ENCODE results near the gene CHRD.

CHRD gene

DNA sequence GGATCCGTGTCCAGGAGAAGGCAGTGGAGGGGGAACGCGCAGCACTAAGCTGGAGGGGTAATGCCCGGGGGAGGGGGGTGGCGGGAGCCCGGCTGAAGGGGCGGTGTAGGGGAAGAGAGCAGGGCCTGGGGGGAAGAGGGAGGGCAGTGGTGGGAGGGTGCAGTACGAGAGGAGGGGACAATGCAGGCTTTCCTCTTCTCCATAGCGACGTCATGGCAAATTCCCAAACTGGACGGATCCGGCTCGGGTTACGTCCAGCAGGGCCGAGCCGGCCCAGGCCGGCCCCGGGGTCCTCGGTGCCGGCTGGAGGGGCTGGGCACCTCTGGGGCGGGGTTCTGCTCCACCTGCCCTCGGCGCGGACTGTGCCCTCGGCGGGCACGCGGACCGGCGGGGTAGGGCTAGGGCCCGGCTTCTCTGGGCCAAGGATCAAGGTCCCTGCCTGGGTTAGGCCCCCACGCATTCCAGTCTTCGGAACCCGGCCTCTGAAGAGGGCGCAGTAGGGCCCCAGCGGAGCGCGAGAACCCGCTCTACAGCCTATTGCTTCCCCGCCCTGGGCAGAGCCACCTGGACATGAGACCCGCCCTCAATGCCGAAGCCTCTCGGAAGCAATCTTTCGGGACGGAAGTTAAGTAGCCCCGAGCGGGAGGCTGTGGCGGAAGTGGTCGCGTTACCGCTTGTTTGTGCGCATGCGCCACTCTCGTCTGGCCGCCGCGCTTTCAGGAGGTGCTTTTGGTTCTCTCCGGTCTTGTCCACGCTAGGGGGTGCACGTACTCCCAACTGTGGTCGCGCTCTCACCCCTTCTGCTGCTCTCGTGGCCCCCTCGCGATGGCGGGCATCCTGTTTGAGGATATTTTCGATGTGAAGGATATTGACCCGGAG, 16.9 kb upstream of the CHRD start:
- peaks cover 30% of the 10 kb centered on the region for H4K20me1 ChIP-seq (ENCODE audit: insufficient read depth, low read length)
- peak overlapping the region; percentile 87 for H3K4me2 ChIP-seq (ENCODE audit: insufficient read depth, low read length)
- peak overlapping the region; percentile 96 for H2AFZ ChIP-seq (ENCODE audit: low read depth, low read length)
- H3K27me3 ChIP-seq (ENCODE audit: insufficient read depth, low read length, poor library complexity): no peaks in the 10 kb centered on the region
- DNase-seq (peak; percentile 96), ATAC-seq (ENCODE audit: insufficient read depth, low read depth) (peak; percentile 83)
- peak overlapping the region; percentile 88 for H3K27ac ChIP-seq (ENCODE audit: low read length)
- H3K4me3 ChIP-seq (ENCODE audit: low read depth in 1 of 2, low read length in 2 of 2): peak overlapping the region; percentile 43 to 95
- H3K4me1 ChIP-seq (ENCODE audit: insufficient read depth, low read length): peaks cover 34% of the 10 kb centered on the region
- peak overlapping the region; percentile 89 for H3K9ac ChIP-seq (ENCODE audit: low read depth, low read length)
- H3K36me3 ChIP-seq (ENCODE audit: insufficient read depth, low read length): peaks cover 27% of the 10 kb centered on the region
- no peak for TF ChIP-seq EZH2 (IDR thresholded peaks at IDR 0.05; ENCODE audit: borderline replicate concordance, low read depth, low read length, severe bottlenecking)
- TF ChIP-seq, protein P1, sequence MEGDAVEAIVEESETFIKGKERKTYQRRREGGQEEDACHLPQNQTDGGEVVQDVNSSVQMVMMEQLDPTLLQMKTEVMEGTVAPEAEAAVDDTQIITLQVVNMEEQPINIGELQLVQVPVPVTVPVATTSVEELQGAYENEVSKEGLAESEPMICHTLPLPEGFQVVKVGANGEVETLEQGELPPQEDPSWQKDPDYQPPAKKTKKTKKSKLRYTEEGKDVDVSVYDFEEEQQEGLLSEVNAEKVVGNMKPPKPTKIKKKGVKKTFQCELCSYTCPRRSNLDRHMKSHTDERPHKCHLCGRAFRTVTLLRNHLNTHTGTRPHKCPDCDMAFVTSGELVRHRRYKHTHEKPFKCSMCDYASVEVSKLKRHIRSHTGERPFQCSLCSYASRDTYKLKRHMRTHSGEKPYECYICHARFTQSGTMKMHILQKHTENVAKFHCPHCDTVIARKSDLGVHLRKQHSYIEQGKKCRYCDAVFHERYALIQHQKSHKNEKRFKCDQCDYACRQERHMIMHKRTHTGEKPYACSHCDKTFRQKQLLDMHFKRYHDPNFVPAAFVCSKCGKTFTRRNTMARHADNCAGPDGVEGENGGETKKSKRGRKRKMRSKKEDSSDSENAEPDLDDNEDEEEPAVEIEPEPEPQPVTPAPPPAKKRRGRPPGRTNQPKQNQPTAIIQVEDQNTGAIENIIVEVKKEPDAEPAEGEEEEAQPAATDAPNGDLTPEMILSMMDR (IDR thresholded peaks at IDR 0.05; ENCODE audit: borderline replicate concordance, extremely low read depth, low read length, poor library complexity, severe bottlenecking): peak; percentile 75
- H3K9me3 ChIP-seq (ENCODE audit: insufficient read depth, low read length, severe bottlenecking): no peaks in the 10 kb centered on the region
- H3K79me2 ChIP-seq (ENCODE audit: insufficient read depth, low read length): peaks cover 39% of the 10 kb centered on the region

DNA sequence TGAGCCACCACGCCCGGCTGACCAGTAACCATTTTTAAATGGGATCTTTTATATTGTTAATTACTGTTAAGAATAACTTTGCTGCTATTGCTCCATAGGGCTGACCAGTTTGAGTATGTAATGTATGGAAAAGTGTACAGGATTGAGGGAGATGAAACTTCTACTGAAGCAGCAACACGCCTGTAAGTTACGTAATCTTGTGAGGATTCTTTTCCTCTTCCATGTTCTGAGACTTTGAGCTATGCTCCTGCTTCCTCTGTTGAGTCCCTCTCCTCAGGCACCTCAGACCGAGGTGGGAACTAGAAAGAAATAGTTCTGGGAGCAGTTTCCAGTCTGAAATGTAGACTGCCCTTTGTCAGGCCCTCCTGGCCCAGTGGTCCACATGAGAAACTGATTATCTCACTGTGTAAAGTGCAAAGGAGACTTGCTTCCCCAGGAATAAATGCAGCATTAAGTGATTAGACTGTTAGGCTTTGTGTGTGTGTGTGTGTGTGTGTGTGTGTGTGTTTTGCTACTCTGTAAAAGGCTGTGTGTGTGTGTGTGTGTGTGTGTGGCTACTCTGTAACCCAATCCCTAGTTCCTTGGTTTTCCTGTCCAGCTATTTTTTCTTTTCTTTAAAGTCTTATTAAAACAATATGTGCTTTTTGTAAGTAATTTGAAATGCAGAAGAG, 13.1 kb upstream of the CHRD start:
- Histone ChIP-seq H3K4me3 (ENCODE audit: low read depth in 1 of 2, low read length in 2 of 2) (no peak overlapping the region), H3K4me1 (ENCODE audit: insufficient read depth, low read length) (peaks cover 19% of the 10 kb centered on the region), H3K36me3 (ENCODE audit: insufficient read depth, low read length) (peaks cover 42% of the 10 kb centered on the region), H3K27me3 (ENCODE audit: insufficient read depth, low read length, poor library complexity) (no peaks in the 10 kb centered on the region), H3K9me3 (ENCODE audit: insufficient read depth, low read length, severe bottlenecking) (no peaks in the 10 kb centered on the region), H3K4me2 (ENCODE audit: insufficient read depth, low read length) (peak overlapping the region; percentile 6; the same call in 1 of the 2 replicates), H3K27ac (ENCODE audit: low read length) (no peak overlapping the region), H3K79me2 (ENCODE audit: insufficient read depth, low read length) (peaks cover 33% of the 10 kb centered on the region), H2AFZ (ENCODE audit: low read depth, low read length) (no peak overlapping the region), H4K20me1 (ENCODE audit: insufficient read depth, low read length) (peaks cover 18% of the 10 kb centered on the region; the same call in 1 of the 2 replicates), H3K9ac (ENCODE audit: low read depth, low read length) (no peak overlapping the region)
- ATAC-seq (ENCODE audit: insufficient read depth, low read depth) (no peak), DNase-seq (no peak)
- TF ChIP-seq, protein P1 (IDR thresholded peaks at IDR 0.05; ENCODE audit: borderline replicate concordance, extremely low read depth, low read length, poor library complexity, severe bottlenecking): no peak
- TF ChIP-seq EZH2 (IDR thresholded peaks at IDR 0.05; ENCODE audit: borderline replicate concordance, low read depth, low read length, severe bottlenecking): no peak

- Histone ChIP-seq H3K27ac (ENCODE audit: low read length) (no peak overlapping the region), H3K9me3 (ENCODE audit: insufficient read depth, low read length, severe bottlenecking) (no peaks in the 10 kb centered on the region), H3K27me3 (ENCODE audit: insufficient read depth, low read length, poor library complexity) (no peaks in the 10 kb centered on the region), H3K9ac (ENCODE audit: low read depth, low read length) (no peak overlapping the region), H3K36me3 (ENCODE audit: insufficient read depth, low read length) (peaks cover 42% of the 10 kb centered on the region), H3K4me3 (ENCODE audit: low read depth in 1 of 2, low read length in 2 of 2) (no peak overlapping the region), H3K4me2 (ENCODE audit: insufficient read depth, low read length) (no peak overlapping the region), H4K20me1 (ENCODE audit: insufficient read depth, low read length) (peaks cover 21% of the 10 kb centered on the region; the same call in 1 of the 2 replicates), H2AFZ (ENCODE audit: low read depth, low read length) (no peak overlapping the region), H3K4me1 (ENCODE audit: insufficient read depth, low read length) (peaks cover 19% of the 10 kb centered on the region), H3K79me2 (ENCODE audit: insufficient read depth, low read length) (peaks cover 22% of the 10 kb centered on the region)
- TF ChIP-seq, protein P1 (IDR thresholded peaks at IDR 0.05; ENCODE audit: borderline replicate concordance, extremely low read depth, low read length, poor library complexity, severe bottlenecking): no peak
- no peak for TF ChIP-seq EZH2 (IDR thresholded peaks at IDR 0.05; ENCODE audit: borderline replicate concordance, low read depth, low read length, severe bottlenecking)
- ATAC-seq (ENCODE audit: insufficient read depth, low read depth): no peak
- no peak for DNase-seq
Observed at GRCh38 chr3:184368116-184368515, 11.7 kb upstream of the CHRD start.
